Urinary bladder (tissue), 4 donors: ENCODE results near the gene SFSWAP. TPM values are rescaled to one million over a fixed set of nuclear protein-coding genes. Genes with fewer than 3 reads are reported as not detected.
"Not testable (repeated sequence)": the region's sequence is repeated elsewhere in the genome, so short reads cannot be mapped to it uniquely, and the experiment has no call there.

Source experiments
- DNase-seq: peaks from one replicate; pipeline ENCODE4 v3.0.0-alpha.2; 2015; ENCODE audit errors: extremely low spot score
- H3K27ac ChIP-seq: one replicate; pipeline ENCODE4 v1.5.1; 2013; ENCODE audit warnings: low read depth, mild to moderate bottlenecking, moderate library complexity
- H3K36me3 ChIP-seq: one replicate; pipeline ENCODE4 v1.6.1; 2013; ENCODE audit warnings: mild to moderate bottlenecking, moderate library complexity; ENCODE audit not compliant: insufficient read depth
- H3K4me1 ChIP-seq: one replicate; pipeline ENCODE4 v1.6.1; 2013; ENCODE audit warnings: mild to moderate bottlenecking, moderate library complexity; ENCODE audit not compliant: insufficient read depth
- H3K4me3 ChIP-seq: one replicate; pipeline ENCODE4 v1.5.1; 2013; ENCODE audit warnings: low read depth, low read length
- WGBS: extraction: QIAGEN DNeasy Blood & Tissue Kit; methylation state at CpG from one replicate; pipeline ENCODE4 v1.1.7; 2013; 5-methylcytosine and 5-hydroxymethylcytosine counted together
- polyA plus RNA-seq: library from polyadenylated mRNA; stranded (reverse); fragments of 200-250 nt; gene quantifications from one replicate; pipeline ENCODE4 v1.2.3, GENCODE V29; 2013
- total RNA-seq: library from RNA; depleted of rRNA; stranded (reverse); fragments of >200 nt; gene quantifications from one replicate; pipeline ENCODE4 v1.2.3, GENCODE V29; 2014
- donor health status: healthy with polysubstance abuse.
- donor health status: healthy.

SFSWAP gene
- total and polyA plus RNA-seq, 2 donors, result 29.0 to 31.6 TPM

- WGBS, result 92% methylated on average over 12 of the region's 14 CpGs
- Histone ChIP-seq H3K27ac (no peak overlapping the region), H3K36me3 (no peaks in the 10 kb centered on the region), H3K4me1 (no peaks in the 10 kb centered on the region), H3K4me3 (no peak overlapping the region)
- no peak for DNase-seq
Observed at GRCh38 chr12:131701705-131702572, 9.0 kb upstream of the SFSWAP start.

GRCh38 chr12:131702573-131702877 lies 8.4 kb upstream of the SFSWAP start:
- Histone ChIP-seq H3K4me1 (no peaks in the 10 kb centered on the region), H3K4me3 (no peak overlapping the region), H3K36me3 (no peaks in the 10 kb centered on the region), H3K27ac (no peak overlapping the region)
- WGBS, result 92% methylated on average over 3 of the region's 3 CpGs
- DNase-seq, result no peak

- no peak overlapping the region for H3K27ac ChIP-seq
- no peaks in the 10 kb centered on the region for H3K36me3 ChIP-seq
- no peak overlapping the region for H3K4me3 ChIP-seq
- DNase-seq, result no peak
- H3K4me1 ChIP-seq, result no peaks in the 10 kb centered on the region
Observed at GRCh38 chr12:131703161-131703560, 7.7 kb upstream of the SFSWAP start.

GRCh38 chr12:131704509-131704908 lies 6.4 kb upstream of the SFSWAP start:
- Histone ChIP-seq H3K36me3 (no peaks in the 10 kb centered on the region), H3K4me1 (no peaks in the 10 kb centered on the region), H3K4me3 (no peak overlapping the region), H3K27ac (no peak overlapping the region)
- WGBS, result 95% methylated on average over 2 of the region's 2 CpGs
- no peak for DNase-seq

- not testable (repeated sequence) for DNase-seq, H3K36me3 ChIP-seq, H3K4me3 ChIP-seq, H3K27ac ChIP-seq, H3K4me1 ChIP-seq
- WGBS, result 83% methylated on average over 4 of the region's 4 CpGs
Observed at GRCh38 chr12:131706709-131707108, 4.2 kb upstream of the SFSWAP start.

- no peaks in the 10 kb centered on the region for H3K36me3 ChIP-seq
- 94% methylated on average over 3 of the region's 3 CpGs for WGBS
- H3K4me1 ChIP-seq, result no peaks in the 10 kb centered on the region
- no peak overlapping the region for H3K27ac ChIP-seq
- H3K4me3 ChIP-seq, result no peak overlapping the region
- DNase-seq, result no peak
Observed at GRCh38 chr12:131709226-131709625, 1.7 kb upstream of the SFSWAP start.

GRCh38 chr12:131711551-131712205 lies 788 bp downstream of the SFSWAP start:
- Histone ChIP-seq H3K4me3 (peak overlapping the region; percentile 94), H3K36me3 (peaks cover 2% of the 10 kb centered on the region), H3K27ac (no peak overlapping the region), H3K4me1 (no peaks in the 10 kb centered on the region)
- no peak for DNase-seq
- 1% methylated on average over 37 of the region's 37 CpGs for WGBS

GRCh38 chr12:131713349-131713748 lies 2.5 kb downstream of the SFSWAP start:
- WGBS, result 82% methylated on average over 8 of the region's 8 CpGs
- Histone ChIP-seq H3K4me3 (no peak overlapping the region), H3K27ac (no peak overlapping the region), H3K36me3 (peaks cover 2% of the 10 kb centered on the region), H3K4me1 (no peaks in the 10 kb centered on the region)
- DNase-seq, result no peak

- Histone ChIP-seq H3K4me3 (no peak overlapping the region), H3K36me3 (peaks cover 2% of the 10 kb centered on the region), H3K4me1 (no peaks in the 10 kb centered on the region), H3K27ac (no peak overlapping the region)
- DNase-seq, result no peak
- WGBS, result 92% methylated on average over 14 of the region's 14 CpGs
Observed at GRCh38 chr12:131714759-131715158, 3.9 kb downstream of the SFSWAP start.

- Histone ChIP-seq H3K4me3 (no peak overlapping the region), H3K4me1 (no peaks in the 10 kb centered on the region), H3K36me3 (peaks cover 6% of the 10 kb centered on the region), H3K27ac (no peak overlapping the region)
- WGBS, result 83% methylated on average over 3 of the region's 3 CpGs
- DNase-seq, result no peak
Observed at GRCh38 chr12:131716282-131716681, 5.4 kb downstream of the SFSWAP start.

GRCh38 chr12:131720241-131720640 lies 9.4 kb downstream of the SFSWAP start:
- Histone ChIP-seq H3K36me3 (peaks cover 6% of the 10 kb centered on the region), H3K4me1 (no peaks in the 10 kb centered on the region), H3K27ac (no peak overlapping the region), H3K4me3 (no peak overlapping the region)
- WGBS, result 89% methylated on average over 8 of the region's 8 CpGs
- no peak for DNase-seq

GRCh38 chr12:131720921-131721320 lies 10.0 kb downstream of the SFSWAP start:
- peaks cover 6% of the 10 kb centered on the region for H3K36me3 ChIP-seq
- no peaks in the 10 kb centered on the region for H3K4me1 ChIP-seq
- H3K27ac ChIP-seq, result no peak overlapping the region
- H3K4me3 ChIP-seq, result no peak overlapping the region
- DNase-seq, result no peak
- 87% methylated on average over 7 of the region's 7 CpGs for WGBS

GRCh38 chr12:131721548-131721947 lies 10.7 kb downstream of the SFSWAP start:
- H3K36me3 ChIP-seq, result peaks cover 5% of the 10 kb centered on the region
- DNase-seq, result no peak
- WGBS, result 93% methylated on average over 1 of the region's 1 CpG

GRCh38 chr12:131723532-131723931 lies 12.6 kb downstream of the SFSWAP start:
- peaks cover 8% of the 10 kb centered on the region for H3K36me3 ChIP-seq
- DNase-seq, result no peak
- 43% methylated on average over 5 of the region's 5 CpGs for WGBS
- H3K4me1 ChIP-seq, result no peaks in the 10 kb centered on the region
- H3K27ac ChIP-seq, result no peak overlapping the region
- no peak overlapping the region for H3K4me3 ChIP-seq

More at GRCh38 chr12:131721548-131721947, 10.7 kb downstream of the SFSWAP start:
- no peak overlapping the region for H3K27ac ChIP-seq
- H3K4me1 ChIP-seq, result no peaks in the 10 kb centered on the region
- no peak overlapping the region for H3K4me3 ChIP-seq
